GM18858 (cell line): ENCODE measurements around the gene NR2F2.
"Not testable (repeated sequence)": the region's sequence is repeated elsewhere in the genome, so short reads cannot be mapped to it uniquely, and the experiment has no call there.

ENCODE experiments used
- ATAC-seq: cut with Tn5 transposase; IDR thresholded peaks from one replicate; pipeline ENCODE4 v1.9.1; 2021; ENCODE audit not compliant: unreplicated experiment

Gene NR2F2

GRCh38 chr15:96365781-96366525 is 35.5 kb downstream of the NR2F2 start:
- no peak for ATAC-seq

- no peak for ATAC-seq
Measured at GRCh38 chr15:96366526-96366877, 36.0 kb downstream of the NR2F2 start.

GRCh38 chr15:96367311-96368200 is 37.1 kb downstream of the NR2F2 start:
- no peak for ATAC-seq

DNA sequence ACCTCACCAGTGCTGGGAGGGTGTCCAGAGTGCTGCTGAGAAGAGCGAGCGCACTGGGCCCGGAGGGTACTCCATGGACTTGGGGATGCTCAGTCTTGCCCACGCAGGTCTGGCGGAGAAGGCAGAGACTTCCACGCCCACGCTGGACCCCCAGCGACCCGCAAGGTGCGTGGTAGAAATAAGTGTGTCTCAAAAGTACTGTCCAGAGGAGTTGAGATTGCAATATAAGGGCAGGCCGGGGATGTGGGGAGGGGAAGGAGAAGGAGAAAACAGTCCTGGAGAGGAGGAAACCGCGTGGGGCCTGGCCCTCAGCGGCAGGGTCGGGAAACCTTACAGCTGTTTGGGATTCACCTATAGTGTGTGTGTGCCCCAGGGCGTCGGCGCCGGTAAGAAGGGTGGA is 38.9 kb downstream of the NR2F2 start:
- no peak for ATAC-seq

DNA sequence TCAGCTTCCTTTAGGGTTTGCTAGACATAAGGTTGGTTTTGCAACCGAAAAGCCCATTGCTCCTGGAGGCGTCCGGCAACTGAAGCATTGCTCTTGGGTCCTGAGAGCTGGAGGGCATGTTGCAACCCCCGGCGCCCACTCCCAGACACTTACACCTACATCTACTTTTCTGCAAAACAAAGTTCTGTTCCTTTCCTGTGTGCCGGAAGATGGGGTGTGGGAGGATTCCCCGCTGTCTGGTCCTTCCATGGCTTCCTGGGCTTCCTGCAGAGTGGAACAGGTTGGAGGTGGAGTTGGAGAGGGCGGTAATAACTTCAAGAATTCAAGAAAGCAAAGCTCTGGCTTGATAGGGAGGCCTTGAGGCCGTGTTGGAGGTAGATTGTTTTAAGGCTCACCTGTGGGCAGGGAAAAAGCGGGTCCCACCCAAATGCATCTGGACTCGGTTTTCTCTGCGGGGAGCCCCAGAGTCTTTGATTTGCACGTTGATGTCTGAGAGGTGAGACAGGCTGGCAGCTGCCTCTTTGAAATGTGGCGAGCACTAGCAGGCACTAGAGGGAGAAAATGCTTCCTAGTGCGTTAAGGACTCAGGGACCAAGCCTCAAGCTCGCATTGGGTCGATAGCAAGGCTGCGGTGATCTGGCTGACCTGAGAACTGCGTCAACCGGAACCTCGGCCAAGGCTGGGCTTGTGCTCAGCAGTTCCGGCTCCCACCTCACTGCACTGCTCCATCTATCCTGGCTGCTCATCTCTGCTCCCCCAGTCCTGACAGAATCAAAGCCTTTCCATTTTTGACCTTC is 39.5 kb downstream of the NR2F2 start:
- no peak for ATAC-seq

GRCh38 chr15:96372554-96372953 is 42.1 kb downstream of the NR2F2 start:
- no peak for ATAC-seq

DNA sequence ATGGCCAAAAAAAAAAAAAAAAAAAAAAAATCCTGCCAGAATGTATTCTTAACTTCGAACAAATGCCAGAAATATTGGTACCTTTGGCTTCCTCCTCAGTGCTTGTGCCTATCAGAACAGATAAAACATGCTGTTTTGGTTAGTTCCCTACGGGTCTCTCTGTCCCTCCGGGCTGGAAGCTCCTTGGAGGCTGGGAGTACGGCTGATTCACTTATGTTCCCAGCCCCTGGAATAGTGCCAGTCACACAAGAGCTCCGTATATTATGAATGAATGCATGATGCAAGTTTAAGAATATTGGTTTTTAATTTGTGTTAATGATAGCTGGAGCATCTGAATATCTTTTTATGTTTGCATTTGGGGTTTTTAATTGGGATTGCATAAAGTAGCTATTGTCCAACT is 44.0 kb downstream of the NR2F2 start:
- ATAC-seq: no peak

- not testable (repeated sequence) for ATAC-seq
Measured at GRCh38 chr15:96379592-96379991, 49.1 kb downstream of the NR2F2 start.

GRCh38 chr15:96381463-96381862 is 51.0 kb downstream of the NR2F2 start:
- no peak for ATAC-seq

DNA sequence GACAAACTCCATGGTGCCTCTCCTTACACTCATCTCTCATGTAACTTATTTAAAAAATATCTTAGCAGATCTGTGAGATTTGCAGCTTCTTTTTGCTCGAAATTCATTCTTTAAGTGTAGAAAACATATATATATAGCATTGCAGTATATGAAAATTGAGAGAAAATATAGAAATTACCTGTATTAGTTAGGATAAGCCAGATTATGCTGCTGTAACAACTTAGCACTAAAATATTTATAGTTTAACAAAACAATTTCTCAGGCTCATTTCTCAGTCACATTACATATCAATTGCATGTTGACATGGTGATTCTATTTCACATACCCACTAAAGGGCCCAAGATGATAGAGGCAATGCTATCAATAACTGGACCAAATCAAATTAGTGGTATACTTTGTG is 54.7 kb downstream of the NR2F2 start:
- no peak for ATAC-seq

- no peak for ATAC-seq
Measured at GRCh38 chr15:96388673-96389072, 58.2 kb downstream of the NR2F2 start.
